HG03159 (cell line): ENCODE measurements around the gene NAA10.
A peak's percentile ranks its signal among the peaks of the same experiment; 100 is the strongest.
"Not testable (repeated sequence)": the region's sequence is repeated elsewhere in the genome, so short reads cannot be mapped to it uniquely, and the experiment has no call there.

Experiments used
- ATAC-seq: cut with Tn5 transposase; IDR thresholded peaks from one replicate; pipeline ENCODE4 v1.9.1; 2021; ENCODE audit warnings: mild to moderate bottlenecking, moderate library complexity; ENCODE audit not compliant: unreplicated experiment

Gene NAA10

DNA sequence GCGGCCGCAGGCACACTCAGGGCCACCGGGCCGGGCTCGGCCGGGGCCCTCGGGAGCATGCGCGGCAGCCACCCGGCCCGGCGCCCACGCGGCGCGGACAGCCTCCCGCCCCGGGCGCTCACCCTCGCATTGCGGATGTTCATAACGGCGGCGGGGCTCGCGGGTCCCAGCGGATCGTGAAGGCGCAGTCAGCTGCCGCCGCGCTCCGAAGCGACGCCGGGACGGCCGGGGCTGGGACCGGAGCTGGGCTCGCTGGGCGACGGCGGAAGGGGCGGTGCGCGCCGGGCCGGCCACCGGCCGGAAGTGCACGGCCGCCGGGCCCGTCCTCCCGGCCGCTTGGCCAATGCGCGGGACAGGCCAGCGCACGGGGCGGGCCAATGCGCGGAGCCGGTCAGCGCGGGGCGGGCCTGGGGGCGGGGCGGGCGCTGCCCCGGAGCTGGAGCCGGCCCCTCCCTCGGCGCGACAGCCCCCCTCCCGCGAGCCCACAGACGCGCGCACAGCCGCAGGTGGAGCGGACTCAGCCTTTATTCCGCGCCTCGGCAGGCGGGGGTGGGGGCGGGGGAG, at the start of gene NAA10:
Gene NAA10, minus strand, starts transcription at position 276 of the 564 bp plus-strand sequence. Its CDS starts 133 bp downstream, at position 143.
- peak; percentile 70 for ATAC-seq

DNA sequence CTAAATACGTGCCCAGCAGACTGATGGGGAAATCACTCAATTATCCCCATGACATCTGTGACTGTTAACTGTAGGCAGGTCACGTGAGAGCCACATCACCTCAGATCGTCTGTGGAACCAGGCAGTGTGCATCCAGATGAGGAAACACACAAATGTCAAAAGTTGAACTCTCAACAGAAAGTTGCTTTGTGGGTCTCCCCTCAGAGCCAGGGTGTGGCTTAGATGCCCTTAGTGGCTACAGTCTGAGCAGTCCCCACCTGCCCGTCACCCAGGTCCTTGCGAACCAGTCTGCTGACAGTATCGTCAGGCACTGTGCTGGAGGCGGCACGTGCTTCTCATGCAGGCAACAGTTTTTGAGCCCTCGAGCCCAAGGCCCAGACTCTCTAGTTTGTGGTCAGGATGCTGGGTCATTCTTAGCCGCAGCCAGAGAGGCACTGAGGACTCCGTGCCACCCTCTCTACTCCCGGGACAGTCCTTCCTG, 48.5 kb upstream of the NAA10 start:
- no peak for ATAC-seq

DNA sequence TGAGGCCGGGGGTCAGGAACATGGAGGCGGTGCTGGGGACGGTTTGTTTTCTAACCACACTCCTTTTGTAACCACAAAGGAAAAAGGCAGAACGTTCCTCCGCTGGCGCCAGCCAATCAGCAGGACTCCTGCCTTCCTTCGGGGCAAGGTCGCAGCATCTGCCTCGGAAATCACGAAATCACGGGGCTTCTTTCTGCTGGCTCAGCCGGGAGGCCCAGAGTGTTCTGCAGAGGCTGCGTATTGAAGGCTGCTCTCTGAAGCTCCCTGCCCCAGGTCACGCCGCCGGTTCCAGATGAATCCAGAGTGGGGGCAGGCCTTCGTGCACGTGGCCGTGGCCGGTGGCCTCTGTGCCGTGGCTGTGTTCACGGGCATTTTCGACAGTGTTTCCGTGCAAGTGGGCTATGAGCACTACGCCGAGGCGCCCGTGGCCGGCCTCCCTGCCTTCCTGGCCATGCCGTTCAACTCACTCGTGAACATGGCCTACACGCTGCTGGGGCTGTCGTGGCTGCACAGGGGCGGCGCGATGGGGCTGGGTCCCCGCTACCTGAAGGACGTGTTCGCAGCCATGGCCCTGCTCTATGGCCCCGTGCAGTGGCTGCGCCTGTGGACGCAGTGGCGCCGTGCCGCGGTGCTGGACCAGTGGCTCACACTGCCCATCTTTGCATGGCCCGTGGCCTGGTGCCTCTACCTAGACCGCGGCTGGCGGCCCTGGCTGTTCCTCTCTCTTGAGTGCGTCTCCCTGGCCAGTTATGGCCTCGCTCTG, 47.1 kb upstream of the NAA10 start:
- no peak for ATAC-seq

DNA sequence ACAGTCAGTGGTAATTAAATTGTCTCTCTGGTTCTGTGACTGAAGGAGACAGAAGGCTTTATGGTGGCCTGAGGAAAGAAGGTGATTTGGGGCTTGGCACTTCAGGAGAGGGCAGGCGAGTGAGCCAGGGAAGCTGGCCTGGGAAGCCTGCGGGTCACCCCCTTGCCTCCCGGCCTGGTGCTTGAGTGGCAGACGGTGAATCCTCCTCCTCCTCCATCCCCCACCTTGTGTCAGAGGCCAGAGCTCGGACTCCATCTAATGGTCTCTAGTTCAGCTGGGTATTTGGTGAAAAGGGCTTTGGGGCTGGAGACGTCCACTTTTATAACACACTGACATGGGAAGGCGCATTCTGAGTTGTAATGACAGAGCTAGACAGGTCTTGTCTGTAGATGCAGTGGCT, 46.4 kb upstream of the NAA10 start:
- ATAC-seq: no peak

DNA sequence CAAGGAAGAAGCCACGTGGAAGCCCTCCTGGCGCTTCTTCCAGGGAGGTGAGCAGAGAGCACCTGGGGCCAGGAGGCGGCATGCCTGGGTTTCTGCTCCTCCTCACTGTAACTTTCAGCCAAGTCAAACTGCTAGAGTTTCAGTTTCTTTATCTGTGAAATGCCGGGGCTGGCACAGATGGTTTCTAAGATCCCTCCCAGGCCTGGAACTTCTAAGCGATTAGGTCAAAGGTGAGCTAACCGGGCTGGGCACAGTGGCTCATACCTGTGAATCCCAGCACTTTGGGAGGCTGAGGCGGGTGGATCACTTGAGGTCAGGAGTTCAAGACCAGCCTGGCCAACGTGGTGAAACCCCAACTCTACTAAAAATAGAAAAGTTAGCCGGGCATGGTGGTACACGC, 45.6 kb upstream of the NAA10 start:
- not testable (repeated sequence) for ATAC-seq

DNA sequence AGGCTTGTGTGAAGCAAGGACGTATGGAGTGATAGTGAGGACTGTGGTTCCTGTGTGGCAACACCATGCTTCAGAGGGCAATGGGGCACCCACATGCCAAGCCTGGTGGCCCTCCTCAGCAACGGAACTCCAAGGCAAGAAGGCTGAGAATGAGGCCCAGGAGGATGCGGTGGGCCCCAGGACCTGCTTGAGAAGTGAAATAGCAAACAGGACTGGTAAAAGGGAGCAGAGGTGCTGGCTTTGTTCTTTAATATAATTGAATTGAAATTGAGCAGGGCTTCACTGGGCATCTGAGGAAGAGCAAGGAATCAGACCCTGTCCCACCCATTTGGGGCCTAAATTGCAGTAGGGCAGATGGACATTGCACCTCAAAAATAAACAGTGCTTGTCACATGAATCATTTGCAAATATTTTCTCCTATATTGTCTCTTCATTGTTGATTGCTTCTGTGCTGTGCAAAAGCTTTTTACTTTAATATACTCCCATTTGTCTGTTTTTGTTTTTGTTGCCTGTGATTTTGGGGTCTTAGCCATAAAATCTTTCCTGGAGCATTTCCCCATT, 40.0 kb upstream of the NAA10 start:
- no peak for ATAC-seq

DNA sequence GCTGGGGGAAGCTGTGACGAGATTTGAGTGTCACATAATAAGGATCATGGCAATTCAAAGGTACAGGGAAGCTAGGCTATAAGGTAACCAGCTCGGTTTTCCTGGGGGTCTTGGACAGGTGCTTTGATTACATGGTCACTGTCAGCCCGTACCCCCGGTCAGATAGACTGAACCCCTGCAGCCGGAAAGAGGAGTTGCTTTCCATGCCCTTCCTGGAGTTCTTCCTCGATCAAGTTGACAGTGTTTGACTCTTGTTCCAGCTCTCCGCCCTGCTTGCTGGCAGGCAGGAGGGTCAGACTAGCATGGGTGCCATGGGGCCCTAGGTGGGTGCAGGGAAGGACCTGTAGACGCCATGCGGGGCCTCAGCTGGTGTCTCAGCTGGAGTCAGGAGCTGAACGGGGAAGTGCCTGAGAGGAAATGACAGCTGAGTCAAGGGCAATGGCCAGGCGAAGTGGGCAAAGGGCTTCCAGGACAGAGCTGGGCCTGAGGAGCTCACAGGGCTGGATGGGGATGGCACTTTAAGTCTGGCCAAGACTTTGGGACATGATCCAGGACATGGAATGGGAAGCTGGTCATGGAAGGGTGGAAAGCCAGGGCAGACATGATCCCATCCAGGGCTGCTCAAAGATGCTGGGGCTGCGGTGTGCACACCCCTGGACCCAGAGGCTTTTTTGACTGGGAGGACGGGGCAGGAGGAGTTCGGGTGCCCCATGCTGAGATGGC, 39.3 kb upstream of the NAA10 start:
- no peak for ATAC-seq

DNA sequence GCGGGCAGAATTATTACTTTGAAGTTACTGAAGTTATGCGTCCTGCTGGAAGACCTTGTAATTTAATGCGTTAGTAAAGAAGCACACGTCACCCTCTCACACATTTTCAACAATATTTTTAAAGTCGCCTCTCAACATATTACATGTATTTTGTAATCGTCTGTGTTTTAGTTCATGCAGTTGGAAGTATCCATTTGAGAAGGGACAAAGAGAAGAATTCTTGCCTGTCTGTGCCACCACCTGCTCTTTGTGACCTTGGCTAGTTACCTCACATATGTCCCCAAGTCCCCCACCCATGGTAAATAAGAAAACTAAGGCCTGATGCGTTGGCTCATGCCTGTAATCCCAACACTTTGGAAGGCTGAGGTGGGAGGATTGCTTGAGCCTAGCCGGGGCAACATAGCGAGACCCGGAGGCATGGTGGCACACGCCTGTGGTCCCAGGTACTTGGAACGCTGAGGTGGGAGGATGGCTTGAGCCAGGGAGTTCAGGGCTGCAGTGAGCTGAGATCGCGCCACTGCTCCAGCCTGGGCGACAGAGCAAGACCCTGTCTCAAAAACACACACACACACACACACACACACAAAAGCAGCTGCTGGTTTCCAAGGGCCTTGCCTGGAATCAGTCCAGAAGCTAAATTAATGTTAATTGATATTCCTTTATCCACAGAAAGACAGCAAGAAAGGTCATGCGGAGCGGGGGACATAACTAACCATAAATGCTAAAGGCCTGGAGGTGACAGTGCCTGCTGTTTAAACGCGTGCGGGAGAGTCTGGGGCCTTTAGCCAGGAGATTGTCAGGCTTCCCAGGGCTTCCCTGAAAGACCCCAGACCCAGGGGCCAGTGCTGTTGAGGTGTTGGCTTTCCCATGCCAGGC, 38.5 kb upstream of the NAA10 start:
- no peak for ATAC-seq

DNA sequence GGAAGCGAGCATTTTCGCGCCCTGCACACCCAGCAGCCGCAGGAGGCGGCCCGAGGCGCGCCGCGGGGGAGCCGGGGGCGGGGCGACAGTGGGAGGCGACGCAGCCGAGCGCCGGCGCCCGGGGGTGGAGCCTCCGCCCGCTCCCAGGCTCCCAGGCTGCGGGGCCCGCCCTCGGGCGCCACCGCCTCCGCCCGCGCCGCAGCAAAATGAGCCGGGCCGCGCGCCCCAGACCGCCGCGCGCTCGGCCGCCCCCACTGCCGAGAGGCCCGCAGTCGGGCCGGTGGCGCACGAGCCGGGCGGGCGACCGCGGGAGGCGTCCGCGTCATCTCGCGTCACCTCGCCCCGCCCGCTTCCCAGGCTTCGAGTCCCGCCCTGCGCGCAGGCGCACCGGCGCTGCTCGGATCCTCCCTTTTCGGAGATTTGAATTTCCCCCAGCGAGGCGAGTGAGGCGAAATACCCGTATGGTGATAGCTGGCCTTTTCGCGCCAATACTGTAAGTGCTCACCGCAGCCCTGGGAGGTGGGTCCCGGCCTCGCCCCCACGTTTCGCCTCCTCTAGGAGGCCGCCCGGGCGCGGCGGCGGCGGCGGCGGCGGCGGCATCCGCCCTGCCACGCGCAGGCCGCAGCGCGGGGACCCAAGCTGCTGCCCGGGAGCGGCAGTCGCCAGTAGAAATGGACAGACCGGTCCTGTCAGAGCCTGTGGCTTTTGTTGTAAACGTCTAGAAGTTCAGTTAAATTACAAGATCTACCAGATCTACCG, 37.7 kb upstream of the NAA10 start, which contains the start of gene TMEM187:
Gene TMEM187, plus strand, starts transcription at position 387 of the 759 bp plus-strand sequence. CDS start 9,309 bp downstream, outside the sequence.
- peak; percentile 46 for ATAC-seq

DNA sequence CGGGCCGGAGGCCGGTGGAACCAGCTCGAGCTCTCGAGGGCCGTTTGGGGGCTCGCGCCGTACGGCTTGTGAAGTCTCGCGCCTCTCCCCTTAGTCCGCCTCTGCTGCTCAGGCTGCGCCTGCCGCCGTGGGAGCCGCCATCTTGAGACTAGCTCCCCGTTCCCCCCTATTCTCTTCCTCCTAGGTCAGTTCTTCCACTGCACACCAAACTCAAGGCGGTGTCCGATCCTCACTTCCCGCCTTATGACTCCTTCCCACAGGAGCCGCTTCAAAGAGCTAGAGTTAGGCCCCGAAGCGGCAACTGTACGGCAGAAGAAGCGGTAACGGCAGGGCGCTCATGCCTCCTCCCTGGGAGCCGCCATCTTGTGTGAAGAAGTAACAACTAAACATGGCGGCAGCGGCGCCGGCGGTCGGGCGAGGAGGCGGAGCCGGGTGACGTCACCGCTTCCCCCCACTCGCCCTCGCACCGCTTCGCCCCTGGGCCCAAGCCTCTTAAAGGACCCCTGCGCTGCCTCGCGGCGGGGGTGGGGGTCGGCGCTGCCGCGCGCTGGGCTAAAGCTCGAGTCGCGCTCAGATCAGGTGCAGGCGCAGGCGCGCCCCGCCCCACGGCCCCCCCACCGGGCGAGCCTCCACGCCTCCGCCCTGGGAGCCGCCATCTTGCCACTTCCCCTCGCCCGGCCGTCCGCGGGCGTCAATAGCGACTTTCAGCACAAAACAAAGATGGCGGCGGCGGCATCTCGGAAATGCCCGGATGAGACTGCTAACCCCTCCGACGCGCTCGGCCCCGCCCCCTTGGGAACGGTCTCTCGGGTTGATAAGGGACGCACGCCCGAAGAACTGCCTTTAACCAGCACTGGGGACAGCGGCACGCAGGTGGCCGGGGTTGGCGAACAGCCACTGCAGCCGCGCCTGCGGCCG, 36.9 kb upstream of the NAA10 start, which contains the start of gene HCFC1:
Gene HCFC1, minus strand, starts transcription at position 369 of the 918 bp plus-strand sequence. CDS start 978 bp downstream, outside the sequence.
- peak; percentile 43 for ATAC-seq

DNA sequence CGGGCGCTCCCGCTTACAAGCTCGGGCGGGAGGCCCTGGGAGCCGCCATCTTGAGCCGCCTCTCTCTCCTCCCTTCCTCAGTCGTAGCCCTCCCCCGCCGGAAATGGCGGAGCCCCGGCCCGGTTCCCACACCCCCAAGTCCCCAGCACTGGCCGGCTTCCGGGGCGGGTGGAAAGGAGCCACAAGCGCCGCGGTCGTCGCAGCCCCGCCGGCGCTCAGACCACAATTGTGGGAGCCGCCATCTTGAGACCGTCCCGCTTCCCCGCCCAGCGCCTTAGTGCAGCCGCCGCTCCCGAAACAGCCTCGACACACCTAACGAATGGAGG, 36.2 kb upstream of the NAA10 start:
- ATAC-seq: peak; percentile 35

DNA sequence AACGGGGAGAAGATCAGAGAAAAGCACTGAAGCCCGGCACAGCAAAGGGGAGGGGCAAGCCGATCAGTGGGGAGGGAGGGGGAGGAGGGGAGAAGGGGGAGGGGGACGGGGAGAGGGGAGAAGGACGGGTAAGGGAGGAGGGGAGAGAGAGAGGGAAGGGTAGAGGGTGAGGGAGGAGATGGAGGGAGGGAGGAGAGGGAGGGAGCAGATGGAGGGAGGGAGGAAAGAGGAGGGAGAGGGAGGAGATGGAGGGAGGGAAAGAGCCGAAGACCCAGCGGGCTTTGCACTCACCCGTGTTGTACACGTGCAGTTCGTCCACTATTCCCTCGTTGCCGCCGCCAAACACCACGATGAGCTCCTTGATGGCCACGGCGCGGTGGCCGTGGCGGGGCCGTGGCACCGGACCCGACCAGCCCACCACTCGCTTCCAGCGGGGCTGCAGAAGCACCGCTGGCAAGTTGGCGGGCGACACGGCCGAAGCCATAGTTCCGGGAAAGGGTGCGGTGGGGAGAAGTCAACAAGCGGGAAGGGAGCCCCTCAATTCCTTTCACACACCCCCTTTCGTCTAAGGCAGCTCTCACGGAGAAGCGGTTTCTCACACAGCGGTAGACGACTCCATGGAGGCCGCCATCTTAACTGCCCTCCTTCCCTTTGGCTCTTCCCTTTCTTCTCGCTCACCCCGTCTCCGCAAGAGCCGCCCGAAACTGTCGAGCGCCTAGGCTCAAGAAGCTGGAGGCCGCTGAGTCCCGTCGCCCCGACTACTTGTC, 35.7 kb upstream of the NAA10 start:
- ATAC-seq: peak; percentile 2

DNA sequence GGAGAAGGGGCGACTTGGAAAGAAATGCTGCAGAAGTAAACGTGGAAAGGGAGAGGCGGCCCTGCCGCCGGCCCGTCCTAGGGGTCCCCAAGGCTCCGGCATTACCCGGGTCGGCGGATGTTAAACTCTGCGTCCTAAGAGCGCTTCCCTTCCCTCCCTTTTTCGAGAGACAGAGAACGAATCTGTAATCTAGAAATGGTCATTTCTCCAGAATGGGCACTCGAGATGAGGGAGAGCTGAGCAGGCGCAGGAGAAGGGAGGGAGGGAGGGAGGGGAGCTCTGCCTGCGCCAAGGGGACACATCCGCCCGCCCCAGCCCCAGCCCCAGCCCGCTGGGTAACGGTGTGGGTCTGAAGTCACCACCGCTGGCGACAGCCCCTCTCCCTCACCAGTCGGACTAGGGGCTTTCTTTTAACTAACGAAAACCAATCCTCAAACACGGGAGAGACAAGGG, 35.1 kb upstream of the NAA10 start:
- no peak for ATAC-seq

DNA sequence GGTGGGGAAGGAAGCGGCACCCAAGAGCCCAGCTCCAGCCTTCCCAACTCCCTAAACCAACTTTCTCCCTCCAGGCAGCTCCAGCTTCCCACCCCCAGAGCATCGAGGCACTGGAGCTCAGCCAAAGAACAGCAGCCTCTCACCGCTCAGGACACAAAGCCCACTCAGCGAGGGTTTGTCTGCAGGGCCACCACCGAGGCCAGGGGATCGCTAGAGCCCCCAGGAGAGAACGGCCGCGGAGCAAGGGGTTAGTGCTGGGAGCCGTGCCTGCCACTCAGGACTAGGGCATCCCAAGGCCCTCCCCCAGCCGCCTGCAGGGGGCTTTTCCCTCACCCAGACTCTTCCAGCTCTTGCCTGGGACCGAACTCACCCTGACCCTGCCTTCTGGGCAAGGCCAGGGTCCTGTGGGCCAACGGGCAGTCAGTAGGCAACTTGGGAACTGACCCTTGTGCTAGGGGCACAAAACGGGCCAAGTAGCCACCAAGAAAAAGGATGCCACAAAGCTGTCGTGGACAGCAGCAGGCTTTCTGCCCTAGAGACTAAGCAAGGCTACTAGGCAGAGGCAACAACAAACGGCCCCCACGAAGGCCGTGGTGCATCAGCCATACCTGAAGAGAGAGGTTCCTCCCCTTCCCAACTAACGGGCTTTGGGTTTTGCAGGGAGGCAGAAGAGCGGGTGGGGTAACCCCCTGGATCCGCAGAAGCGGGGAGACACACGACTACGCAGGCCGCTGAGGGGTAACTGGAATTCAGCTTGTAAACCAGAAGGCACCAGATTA, 34.5 kb upstream of the NAA10 start:
- ATAC-seq: no peak

DNA sequence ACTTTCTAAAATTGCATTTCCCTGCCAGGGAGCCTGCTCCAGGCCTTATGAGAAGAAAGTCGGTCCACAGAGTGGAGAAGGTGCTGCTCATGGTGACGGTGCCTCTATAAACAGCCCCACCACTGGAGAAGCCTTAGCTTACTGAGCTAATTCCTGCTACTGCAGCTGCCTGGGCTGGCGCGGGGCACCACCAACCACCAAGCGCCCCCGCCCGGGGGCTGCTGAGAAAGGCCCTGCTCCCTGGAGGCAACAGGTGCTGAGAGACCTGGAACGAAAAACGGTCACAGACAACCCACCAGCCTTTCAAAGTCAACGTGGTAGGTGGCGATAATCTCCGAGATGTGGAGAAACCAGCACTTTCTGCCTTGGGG, 33.9 kb upstream of the NAA10 start:
- ATAC-seq: no peak

DNA sequence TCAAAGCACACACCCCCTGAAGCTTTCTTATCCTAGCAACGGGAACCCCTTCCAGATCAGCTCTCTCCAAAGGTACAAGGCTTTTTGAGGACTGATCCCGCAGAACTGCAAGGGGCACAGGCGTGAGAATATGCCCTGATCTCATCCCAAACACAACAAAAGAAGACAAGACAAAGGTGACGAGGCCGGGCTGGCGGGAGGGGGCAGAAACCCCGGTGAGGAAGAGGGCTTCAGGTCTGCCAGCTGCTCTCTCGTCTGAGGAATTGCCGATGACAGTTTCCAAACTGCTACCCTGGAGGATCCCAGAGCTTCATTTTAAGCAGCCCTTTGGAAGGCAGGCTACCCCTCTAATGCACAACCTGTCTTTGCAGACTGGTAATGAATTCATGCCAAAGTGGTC, 33.4 kb upstream of the NAA10 start:
- ATAC-seq: no peak
